Left colon (tissue), 2 donors: ENCODE measurements around the gene CEP112. TPM values are rescaled to one million over a fixed set of nuclear protein-coding genes. Genes with fewer than 3 reads are reported as not detected.
A peak's percentile ranks its signal among the peaks of the same experiment; 100 is the strongest.
"Not testable (repeated sequence)": the region's sequence is repeated elsewhere in the genome, so short reads cannot be mapped to it uniquely, and the experiment has no call there.

ENCODE experiments used
- ATAC-seq: fragments of 200-7000 bp; cut with Tn5 transposase; one replicate; pipeline ENCODE4 v1.9.1; 2020; ENCODE audit warnings: mild to moderate bottlenecking, moderate library complexity
- DNase-seq, 2 donors: peaks; one replicate each; pipeline ENCODE4 v3.0.0-alpha.2; 2020
- intact Hi-C, 2 donors: fragments of 100-400 bp; cut with DNase I in 1 of 2; cut with micrococcal nuclease in 1 of 2; formaldehyde crosslinking; loops; one replicate each; pipeline versions ENCODE4 v1.11.2 to v1.14.0; 2022; cut with DNase I, micrococcal nuclease
- total RNA-seq, 2 donors: library from RNA; stranded (reverse); fragmentation: NEBNext Ultra II Directional; extraction: Animal tissue kit (Norgen Biotek cat#: 25700); gene quantifications; one replicate each; pipeline ENCODE4 v1.2.1, GENCODE V29; 2021
- donor health status: DM: no; HTN: no; CAD: no.
- donor health status: DM: yes; HTN: yes; CAD: no.

Gene CEP112
- total RNA-seq, 2 donors from 2014 or later, result 4.5 to 8.1 TPM

DNA sequence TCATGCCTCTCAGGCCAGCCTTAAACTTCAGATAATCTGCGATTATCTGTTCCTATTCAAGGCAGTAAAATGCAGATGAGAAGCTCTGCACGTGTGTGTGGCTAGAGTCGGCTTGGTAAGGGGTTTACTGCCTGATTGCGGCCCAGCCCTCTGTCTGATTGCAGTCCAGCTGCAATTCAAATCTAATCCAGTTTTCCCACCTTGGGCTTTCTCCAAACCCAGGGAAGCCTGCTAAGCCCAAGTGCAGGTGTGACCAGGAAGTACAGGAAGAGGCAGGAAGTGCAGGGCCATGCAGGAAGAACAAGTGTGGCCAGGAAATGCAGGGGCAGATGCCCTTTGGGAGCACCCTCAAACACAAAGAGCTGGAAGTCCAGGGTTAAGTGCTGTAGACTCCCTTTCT lies 314.9 kb downstream of the CEP112 start:
- intact Hi-C loops, result no loop called here
- peak; percentile 99 for ATAC-seq
- DNase-seq, result peak; percentile 28 to 34

DNA sequence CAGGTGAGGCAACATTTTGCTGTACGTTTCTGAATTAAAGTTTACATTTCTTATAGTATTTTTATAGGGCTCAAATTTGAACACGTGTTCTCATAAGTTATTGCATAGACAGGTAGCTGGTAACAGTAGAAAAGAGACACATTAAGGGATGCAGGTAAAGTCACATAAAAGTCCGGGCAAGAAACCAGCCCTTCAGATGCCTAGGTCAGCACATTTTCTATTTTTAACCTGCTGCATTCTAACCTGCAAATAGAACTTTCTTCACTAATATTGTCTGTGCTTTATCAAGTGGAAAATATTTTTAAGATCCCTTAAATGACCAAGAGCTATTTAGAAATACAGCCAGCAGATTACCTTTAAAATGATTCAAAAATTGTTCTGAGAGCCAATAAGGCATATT lies 323.1 kb downstream of the CEP112 start:
- intact Hi-C loops, result no loop called here
- ATAC-seq (no peak), DNase-seq (no peak)

DNA sequence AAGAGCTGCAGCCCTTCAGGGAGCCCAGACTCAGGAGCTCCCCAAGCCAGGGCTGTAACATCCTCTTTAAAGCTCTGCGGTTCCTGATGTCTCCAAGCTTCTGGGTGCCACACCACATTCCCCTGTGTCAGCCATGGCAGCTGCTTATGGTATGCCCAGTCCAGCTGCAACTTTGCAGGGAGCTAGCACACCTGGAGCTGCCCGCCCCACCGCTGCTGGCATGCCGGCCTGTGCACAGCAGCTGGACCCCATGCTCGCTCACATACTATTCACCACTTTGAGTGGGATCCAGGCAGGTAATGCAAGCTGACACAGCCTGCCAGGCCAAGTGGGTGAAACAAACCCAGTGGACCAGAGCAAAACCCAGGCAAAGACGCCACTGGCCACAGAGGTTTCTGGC lies 324.9 kb downstream of the CEP112 start:
- intact Hi-C loops, result no loop called here
- no peak for ATAC-seq
- DNase-seq, result no peak

- no peak for DNase-seq
- ATAC-seq, result no peak
- intact Hi-C loops, result no loop called here
These were observed 326.1 kb downstream of the CEP112 start for GRCh38 chr17:65865715-65866425.

GRCh38 chr17:65864394-65864793 lies 327.5 kb downstream of the CEP112 start:
- ATAC-seq (peak; percentile 68), DNase-seq (no peak)
- intact Hi-C loops, result no loop called here

DNA sequence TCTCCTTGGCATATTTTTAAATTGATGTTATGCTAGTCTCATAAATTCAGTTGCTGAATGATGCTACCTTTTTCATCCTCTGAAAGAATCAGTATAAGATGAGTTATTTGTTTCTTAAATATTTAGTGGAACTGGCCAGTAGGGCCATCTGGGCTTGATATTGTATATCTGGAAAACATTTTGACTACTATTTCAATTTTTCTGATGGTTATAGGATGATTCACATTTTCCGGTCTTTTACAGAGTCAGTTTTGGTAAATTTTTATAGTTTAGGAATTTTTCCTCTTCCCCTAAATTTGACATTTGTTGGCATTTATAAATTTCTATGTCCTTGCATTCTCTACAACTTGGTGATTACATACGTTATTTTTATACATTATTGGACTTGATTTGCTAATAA lies 334.2 kb downstream of the CEP112 start:
- DNase-seq (no peak), ATAC-seq (no peak)
- intact Hi-C loops, result no loop called here

DNA sequence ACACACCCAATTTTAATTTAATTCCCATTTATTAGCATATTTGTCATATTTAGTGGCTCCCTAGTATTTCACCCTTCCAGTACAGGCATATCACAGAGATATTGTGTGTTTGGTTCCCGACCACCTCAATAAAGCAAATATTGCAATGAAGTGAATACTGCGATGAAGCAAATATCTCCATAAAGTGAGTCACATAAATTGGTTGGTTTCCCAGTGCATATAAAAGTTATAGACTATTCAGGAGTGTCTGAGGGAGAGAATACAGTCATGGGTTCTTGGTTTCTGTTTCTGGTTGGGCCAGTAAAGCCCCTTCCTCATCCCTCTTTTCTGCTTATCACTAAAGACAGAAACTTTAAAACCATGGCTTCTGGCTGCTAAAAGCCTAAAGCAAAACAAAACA lies 335.1 kb downstream of the CEP112 start:
- ATAC-seq (peak; percentile 45), DNase-seq (no peak)
- intact Hi-C loops, result no loop called here

DNA sequence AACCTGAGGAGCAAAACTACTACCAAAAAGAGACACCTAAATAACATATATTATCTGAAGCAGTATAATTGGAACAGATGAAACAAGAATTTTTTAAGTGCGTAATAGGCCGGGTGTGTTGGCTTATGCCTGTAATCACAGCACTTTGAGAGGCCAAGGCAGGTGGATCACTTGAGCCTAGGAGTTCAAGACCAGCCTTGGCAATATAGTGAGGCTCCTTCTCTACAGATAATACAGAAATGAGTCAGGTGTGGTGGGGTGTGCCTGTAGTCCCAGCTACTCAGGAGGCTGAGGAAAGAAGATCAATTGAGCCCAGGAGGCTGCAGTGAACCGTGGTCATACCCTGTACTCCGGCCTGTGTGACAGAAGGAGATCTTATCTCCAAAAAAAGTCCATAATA lies 336.3 kb downstream of the CEP112 start:
- intact Hi-C loops, result no loop called here
- DNase-seq (no peak), ATAC-seq (no peak)

DNA sequence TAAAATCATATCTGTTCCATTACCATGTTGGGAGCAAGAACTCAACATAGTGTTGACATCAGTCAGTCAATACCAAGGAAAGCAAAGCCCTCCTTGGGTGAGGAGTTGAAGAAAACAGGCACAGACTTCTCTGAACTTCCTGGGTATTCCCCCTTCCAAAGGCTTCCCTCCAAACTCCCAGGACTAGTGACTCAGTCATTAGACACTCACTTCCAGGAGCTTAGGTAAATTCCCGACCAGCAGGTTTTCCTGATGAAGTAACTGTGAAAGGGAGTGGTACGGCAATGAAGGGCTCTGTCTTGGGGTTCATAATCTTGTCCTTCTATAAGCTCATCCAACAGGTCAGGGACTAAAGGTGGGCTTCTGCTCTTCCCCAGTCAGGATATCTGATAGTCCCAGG lies 336.7 kb downstream of the CEP112 start:
- intact Hi-C loops, result no loop called here
- ATAC-seq, result peak; percentile 59

GRCh38 chr17:65853816-65854215 lies 338.1 kb downstream of the CEP112 start:
- ATAC-seq, result no peak
- intact Hi-C loops, result no loop called here
- no peak for DNase-seq

More for the DNA sequence above, 336.7 kb downstream of the CEP112 start:
- DNase-seq, result no peak

DNA sequence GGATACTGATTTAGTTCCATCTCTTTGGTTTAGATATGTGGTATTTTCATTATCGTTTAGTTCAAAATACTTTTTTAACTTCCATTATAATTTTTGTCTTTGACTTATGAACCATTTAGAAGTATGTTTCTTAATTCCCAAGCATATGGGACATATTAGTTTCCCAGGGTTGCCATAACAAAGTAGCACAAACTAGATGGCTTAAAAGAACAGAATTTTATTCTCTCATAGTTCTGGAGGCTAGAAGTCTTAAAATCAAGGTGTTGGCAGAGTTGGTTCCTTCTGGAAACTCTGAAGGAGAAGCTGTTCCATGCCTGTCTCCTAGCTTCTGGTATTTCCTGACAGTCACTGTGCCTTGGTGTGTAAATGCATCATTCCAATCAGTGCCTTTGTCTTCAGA lies 339.0 kb downstream of the CEP112 start:
- ATAC-seq (no peak), DNase-seq (no peak)
- intact Hi-C loops, result no loop called here

DNA sequence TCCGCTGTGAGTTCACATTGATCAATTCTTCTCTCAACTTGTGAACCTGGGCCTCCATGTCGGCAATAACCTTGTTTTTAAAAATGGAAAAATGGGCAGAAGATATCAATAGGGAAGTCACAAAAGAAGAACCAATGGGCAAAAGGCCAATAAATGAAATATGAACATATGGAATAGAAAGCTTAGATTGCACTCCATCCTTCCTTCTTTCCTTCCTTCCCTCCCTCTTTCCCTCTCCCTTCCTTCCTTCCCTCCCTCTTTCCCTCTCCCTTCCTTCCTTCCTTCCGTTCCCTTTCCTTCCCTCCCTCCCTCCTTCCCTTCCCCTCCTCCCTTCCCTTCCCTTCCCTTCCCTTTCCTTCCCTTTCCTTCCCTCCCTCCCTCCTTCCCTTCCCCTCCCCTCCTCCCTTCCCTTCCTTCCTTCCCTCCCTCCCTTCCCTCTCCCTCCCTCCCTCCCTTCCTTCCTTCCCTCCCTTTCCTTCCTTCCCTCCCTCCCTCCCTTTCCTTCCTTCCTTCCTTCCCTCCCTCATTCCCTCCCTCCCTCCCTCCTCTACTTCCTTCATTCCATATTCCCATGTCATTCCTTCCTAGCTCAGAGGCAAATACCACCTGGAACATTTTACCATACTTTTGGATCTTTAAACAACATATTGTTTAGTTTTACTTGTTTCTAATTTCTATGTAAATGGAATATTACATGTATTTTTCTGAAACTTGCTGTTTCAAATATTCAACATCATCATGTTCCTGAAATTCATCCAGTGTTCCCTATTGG lies 339.8 kb downstream of the CEP112 start:
- DNase-seq, result no peak
- intact Hi-C loops, result no loop called here
- no peak for ATAC-seq

DNA sequence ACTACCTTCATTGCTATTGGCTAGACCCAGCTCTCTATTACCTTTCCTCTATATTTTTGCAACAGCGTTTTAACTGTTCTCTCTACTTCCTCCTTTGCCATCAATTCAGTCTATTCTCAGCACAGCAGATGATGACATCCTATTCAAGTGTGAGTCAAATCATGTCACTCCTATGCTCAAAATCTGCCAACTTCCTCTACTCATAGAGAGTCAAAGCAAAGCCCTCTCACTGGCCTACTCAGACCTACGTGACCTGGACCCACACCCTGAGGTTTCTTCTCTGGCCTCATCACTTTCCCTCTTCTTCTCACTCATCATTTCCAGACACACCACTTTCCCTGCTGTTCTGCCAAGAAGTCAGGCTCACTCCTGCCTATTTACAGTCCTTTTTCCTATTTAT lies 341.4 kb downstream of the CEP112 start:
- intact Hi-C loops, result no loop called here
- ATAC-seq (peak; percentile 53), DNase-seq (no peak)

- DNase-seq (no peak), ATAC-seq (no peak)
- intact Hi-C loops, result no loop called here
These were observed 343.2 kb downstream of the CEP112 start for GRCh38 chr17:65848751-65849150.

DNA sequence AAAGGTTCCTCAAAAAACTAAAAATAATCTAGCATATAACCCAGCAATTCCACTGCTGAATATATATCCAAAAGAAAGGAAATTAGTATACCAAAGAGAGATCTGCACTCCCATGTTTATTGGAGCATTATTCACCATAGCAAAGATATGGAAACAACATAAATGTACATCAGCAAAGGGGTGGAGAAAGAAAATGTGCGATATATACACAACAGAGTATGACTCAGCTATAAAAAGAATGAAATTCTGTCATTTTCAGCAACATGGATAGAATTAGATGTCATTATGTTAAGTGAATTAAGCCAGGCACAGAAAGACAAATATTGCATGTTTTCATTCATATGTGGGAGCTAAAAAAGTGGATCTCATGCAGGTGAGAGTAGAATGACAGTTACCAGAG lies 350.8 kb downstream of the CEP112 start:
- ATAC-seq, result no peak
- intact Hi-C loops, result no loop called here
- DNase-seq, result no peak

DNA sequence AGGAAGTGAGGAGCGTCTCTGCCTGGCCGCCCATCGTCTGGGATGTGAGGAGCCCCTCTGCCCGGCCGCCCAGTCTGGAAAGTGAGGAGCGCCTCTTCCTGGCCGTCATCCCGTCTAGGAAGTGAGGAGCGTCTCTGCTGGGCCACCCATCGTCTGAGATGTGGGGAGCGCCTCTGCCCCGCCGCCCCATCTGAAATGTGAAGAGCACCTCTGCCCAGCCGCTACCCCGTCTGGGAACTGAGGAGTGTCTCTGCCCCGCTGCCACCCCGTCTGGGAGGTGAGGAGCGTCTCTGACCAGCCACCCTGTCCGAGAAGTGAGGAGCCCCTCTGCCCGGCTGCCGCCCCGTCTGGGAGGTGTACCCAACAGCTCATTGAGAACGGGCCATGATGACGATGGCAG lies 354.7 kb downstream of the CEP112 start:
- DNase-seq, intact Hi-C loops, ATAC-seq: not testable (repeated sequence)

GRCh38 chr17:65833214-65833613 lies 358.7 kb downstream of the CEP112 start:
- ATAC-seq (no peak), DNase-seq (no peak)
- intact Hi-C loops, result no loop called here

- intact Hi-C loops, result no loop called here
- no peak for ATAC-seq
- no peak for DNase-seq
These were observed 361.6 kb downstream of the CEP112 start for GRCh38 chr17:65830356-65830755.

- intact Hi-C loops, ATAC-seq, DNase-seq: not testable (repeated sequence)
These were observed 365.4 kb downstream of the CEP112 start for GRCh38 chr17:65826577-65826976.

DNA sequence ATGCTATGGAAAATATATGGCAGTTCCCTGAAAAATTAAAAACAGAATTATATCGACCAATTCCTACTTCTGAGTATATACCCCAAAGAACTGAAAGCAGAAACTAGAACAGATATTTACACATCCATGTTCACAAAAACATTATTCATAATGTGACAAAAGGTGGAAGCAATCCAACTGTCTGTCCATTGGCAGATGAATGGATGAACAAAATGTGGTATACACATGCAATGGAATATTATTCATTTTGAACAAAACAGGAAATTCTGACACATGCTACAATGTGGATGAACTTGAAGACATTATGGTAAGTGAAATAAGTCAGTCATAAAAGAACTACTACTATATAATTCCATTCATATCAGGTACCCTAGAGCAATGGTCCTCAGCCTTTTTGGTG lies 367.0 kb downstream of the CEP112 start:
- ATAC-seq, result no peak
- intact Hi-C loops, result no loop called here
- DNase-seq, result no peak

- no peak for DNase-seq
- intact Hi-C loops, result no loop called here
- no peak for ATAC-seq
These were observed 368.2 kb downstream of the CEP112 start for GRCh38 chr17:65823713-65824112.
